GM19452 (cell line): Measurements from ENCODE around the gene ECPAS.
"Not testable (repeated sequence)": the region's sequence is repeated elsewhere in the genome, so short reads cannot be mapped to it uniquely, and the experiment has no call there.

Experiments
- ATAC-seq: cut with Tn5 transposase; IDR thresholded peaks from one replicate; pipeline ENCODE4 v1.9.1; 2021; ENCODE audit not compliant: unreplicated experiment

Gene ECPAS

GRCh38 chr9:111360881-111361280 lies 123.3 kb downstream of the ECPAS start:
- ATAC-seq, result no peak

- no peak for ATAC-seq
These were observed 127.5 kb downstream of the ECPAS start for GRCh38 chr9:111356481-111357244.

DNA sequence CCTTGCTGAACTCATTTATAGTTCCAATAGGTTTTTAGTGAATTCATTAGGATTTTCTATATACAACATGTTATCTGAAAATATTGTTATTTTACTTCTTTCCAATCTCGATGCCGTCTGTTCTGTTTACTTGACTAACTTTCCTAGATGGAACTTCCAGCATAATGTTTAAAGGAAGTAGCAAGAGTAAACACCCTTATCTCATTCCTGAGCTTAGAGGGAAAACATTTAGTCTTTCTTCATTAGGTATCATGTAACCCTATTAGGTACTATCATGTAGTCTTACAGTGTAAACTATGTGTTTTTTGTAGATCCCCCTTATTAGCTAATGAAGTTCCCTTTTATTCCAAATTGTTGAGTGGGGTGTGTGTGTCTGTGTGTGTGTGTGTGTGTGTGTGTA lies 131.6 kb downstream of the ECPAS start:
- ATAC-seq, result no peak

GRCh38 chr9:111350556-111350955 lies 133.6 kb downstream of the ECPAS start:
- ATAC-seq, result no peak

- ATAC-seq, result no peak
These were observed 134.4 kb downstream of the ECPAS start for GRCh38 chr9:111349766-111350165.

DNA sequence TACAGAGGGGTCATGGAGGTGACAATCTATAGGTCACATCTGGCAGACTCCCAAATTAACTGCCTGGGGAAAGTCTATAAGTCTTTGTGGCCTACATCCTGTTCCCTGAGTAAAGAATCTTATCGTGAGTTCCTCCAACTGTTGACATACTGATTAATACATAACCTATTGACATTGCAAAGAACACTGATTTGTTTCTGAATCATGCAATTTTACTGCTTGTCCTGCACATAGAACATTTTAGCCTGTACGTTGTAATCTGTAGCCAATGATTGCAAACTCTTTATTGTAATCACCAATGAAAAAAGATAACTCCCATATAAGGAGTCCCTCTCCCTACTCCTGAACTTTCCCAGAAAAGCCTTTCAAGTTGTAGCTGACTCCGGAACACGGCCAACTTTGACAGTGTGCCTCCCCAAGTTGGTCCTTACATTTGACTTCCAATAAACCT lies 135.3 kb downstream of the ECPAS start:
- ATAC-seq, result no peak

DNA sequence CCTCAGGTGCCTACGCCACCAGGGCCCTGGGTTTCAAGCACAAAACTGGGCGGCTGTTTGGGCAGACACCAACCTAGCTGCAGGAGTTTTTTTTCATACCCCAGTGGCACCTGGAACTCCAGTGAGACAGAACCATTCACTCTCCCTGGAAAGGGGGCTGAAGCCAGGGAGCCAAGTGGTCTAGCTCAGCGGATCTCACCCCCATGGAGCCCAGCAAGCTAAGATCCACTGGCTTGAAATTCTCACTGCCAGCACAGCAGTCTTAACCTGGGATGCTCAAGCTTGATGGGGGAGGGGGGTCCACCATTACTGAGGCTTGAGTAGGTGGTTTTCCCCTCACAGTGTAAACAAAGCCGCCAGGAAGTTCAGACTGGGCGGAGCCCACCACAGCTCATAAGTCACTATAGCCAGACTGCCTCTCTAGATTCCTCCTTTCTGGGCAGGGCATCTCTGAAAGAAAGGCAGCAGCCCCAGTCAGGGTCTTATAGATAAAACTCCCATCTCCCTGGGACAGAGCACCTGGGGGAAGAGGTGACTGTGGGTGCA lies 149.8 kb downstream of the ECPAS start:
- ATAC-seq, result not testable (repeated sequence)

GRCh38 chr9:111330124-111330523 lies 154.1 kb downstream of the ECPAS start, which contains the start of gene OR2K2:
OR2K2 (minus strand) TSS chr9:111330224; CDS start chr9:111328433, 1,791 bp downstream.
- ATAC-seq, result no peak

DNA sequence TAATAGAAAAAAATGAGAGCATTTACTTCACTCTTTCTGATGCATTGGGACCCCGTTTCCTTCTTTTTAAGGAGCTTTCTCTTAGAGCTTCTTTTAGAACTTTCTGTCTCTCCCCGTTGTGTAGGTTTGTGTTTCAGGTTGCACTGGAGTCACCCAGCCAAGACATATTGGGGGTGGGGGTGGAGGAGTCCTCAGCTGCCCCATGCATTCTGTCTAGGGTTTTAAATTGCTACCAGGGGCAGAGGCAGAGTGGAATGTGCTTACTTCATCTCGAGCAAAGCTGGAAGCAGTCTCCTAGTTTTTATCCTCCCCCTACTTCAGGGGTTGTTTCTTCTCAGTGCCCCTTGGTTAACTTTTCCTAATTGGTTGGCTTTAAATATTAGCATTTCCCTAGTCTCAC lies 163.6 kb downstream of the ECPAS start:
- ATAC-seq, result no peak

DNA sequence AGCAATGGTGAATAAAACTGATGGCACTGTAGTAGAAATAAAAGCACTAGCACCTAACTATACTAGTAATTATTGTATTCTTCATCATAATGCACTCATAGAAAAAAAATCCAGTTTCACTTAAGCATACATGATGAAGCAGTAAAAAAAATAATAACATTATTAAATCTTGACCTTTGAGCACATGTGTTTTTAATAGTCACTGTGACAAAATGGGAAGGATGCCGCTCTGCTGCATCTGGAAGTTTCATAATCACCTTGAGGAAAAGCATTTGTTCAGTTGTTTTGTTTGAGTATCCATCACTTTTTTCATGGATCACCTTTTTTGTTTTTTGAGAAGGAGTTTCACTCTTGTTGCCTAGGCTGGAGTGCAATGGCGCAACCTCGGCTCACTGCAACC lies 167.4 kb downstream of the ECPAS start:
- no peak for ATAC-seq
